SK-N-SH (cell line): ENCODE results near the gene NPC1. TPM values are rescaled to one million over a fixed set of nuclear protein-coding genes. Genes with fewer than 3 reads are reported as not detected.

Experiments
- CTCF ChIA-PET: fragments of 300-600, 350-600 bp; formaldehyde crosslinking; extraction: SDS; loops from one replicate; lab custom pipeline; 2021; lab: Yijun Ruan, JAX
- POLR2A ChIA-PET: fragments of 350-600 bp; sonication (Branson Sonifier 250); formaldehyde crosslinking; extraction: SDS; loops from one replicate; lab custom pipeline; 2020; ENCODE audit warnings: antibody characterized with exemption, inconsistent platforms; lab: Yijun Ruan, JAX
- DNase-seq: peaks from one replicate; pipeline ENCODE4 v3.0.0; 2012
- H2AFZ ChIP-seq: fragments of 200-600 bp; sonication (generic); 2 replicates; pipeline ENCODE4 v1.8.1; 2016; ENCODE audit warnings: antibody characterized with exemption, mild to moderate bottlenecking, low read depth
- H3F3A ChIP-seq: fragments of 200-600 bp; sonication (generic); replicated peaks from 2 replicates; pipeline ENCODE3; 2016; ENCODE audit warnings: antibody characterized with exemption, mild to moderate bottlenecking; ENCODE audit not compliant: insufficient read depth
- H3K27ac ChIP-seq, 2 experiments: fragments of 200-500 bp in 1 of 2; fragments of 200-600 bp in 1 of 2; sonication (Bioruptor generic) in 1 of 2; sonication (generic), shearing (Covaris generic) in 1 of 2; 2 replicates each; pipeline versions ENCODE4 v1.5.1 to v1.6.1; 2014 to 2016; ENCODE audit warnings: low read depth in 2 of 2, inconsistent platforms in 1 of 2, low read length in 1 of 2, mild to moderate bottlenecking in 1 of 2, mixed read lengths in 1 of 2
- H3K27me3 ChIP-seq: fragments of 200-600 bp; sonication (generic), shearing (Covaris generic); 2 replicates; pipeline ENCODE4 v1.6.1; 2016; ENCODE audit warnings: mixed run types; ENCODE audit not compliant: insufficient read depth
- H3K36me3 ChIP-seq, 2 experiments: fragments of 200-500 bp in 1 of 2; fragments of 200-600 bp in 1 of 2; sonication (Bioruptor generic) in 1 of 2; sonication (generic) in 1 of 2; replicated peaks in 1 of 2; 2 replicates each; pipeline versions ENCODE3 to v1.5.1; 2014 to 2016; ENCODE audit warnings: low read length in 1 of 2, mild to moderate bottlenecking in 1 of 2; ENCODE audit not compliant: insufficient read depth in 2 of 2, control insufficient read depth in 1 of 2
- H3K4me1 ChIP-seq, 2 experiments: fragments of 200-500 bp in 1 of 2; fragments of 200-600 bp in 1 of 2; sonication (Bioruptor generic) in 1 of 2; sonication (generic), shearing (Covaris generic) in 1 of 2; 2 replicates each; pipeline versions ENCODE4 v1.5.1 to v1.6.1; 2014 to 2016; ENCODE audit warnings: low read depth in 1 of 2, low read length in 1 of 2, mixed run types in 1 of 2; ENCODE audit not compliant: insufficient read depth in 2 of 2, control insufficient read depth in 1 of 2
- H3K4me2 ChIP-seq: fragments of 200-600 bp; sonication (generic), shearing (Covaris generic); 2 replicates; pipeline ENCODE4 v1.6.1; 2017; ENCODE audit warnings: mixed run types
- H3K4me3 ChIP-seq, 2 experiments: fragments of 200-500 bp in 1 of 2; fragments of 200-600 bp in 1 of 2; sonication (Bioruptor generic) in 1 of 2; sonication (generic), shearing (Covaris generic) in 1 of 2; 2 replicates each; pipeline versions ENCODE4 v1.5.1 to v1.8.1; 2014 to 2016; ENCODE audit warnings: low read depth in 2 of 2, inconsistent platforms in 1 of 2, low read length in 1 of 2, mild to moderate bottlenecking in 1 of 2, mixed read lengths in 1 of 2, moderate library complexity in 1 of 2
- H3K79me2 ChIP-seq: fragments of 200-600 bp; sonication (generic); 2 replicates; pipeline ENCODE4 v1.8.1; 2017; ENCODE audit warnings: mild to moderate bottlenecking; ENCODE audit not compliant: insufficient read depth
- H3K9ac ChIP-seq: fragments of 200-600 bp; sonication (generic); 2 replicates; pipeline ENCODE4 v1.6.1; 2017; ENCODE audit warnings: mixed run types
- H3K9me2 ChIP-seq: fragments of 200-600 bp; sonication (generic); 2 replicates; pipeline ENCODE4 v1.6.1; 2017; ENCODE audit warnings: mixed run types
- H3K9me3 ChIP-seq: fragments of 200-600 bp; sonication (generic); 2 replicates; pipeline ENCODE4 v1.6.1; 2017; ENCODE audit warnings: mixed run types, mild to moderate bottlenecking, moderate library complexity
- H4K20me1 ChIP-seq: fragments of 200-600 bp; sonication (generic); 2 replicates; pipeline ENCODE4 v1.6.1; 2017; ENCODE audit warnings: mild to moderate bottlenecking, mixed run types; ENCODE audit not compliant: insufficient read depth
- CTCF ChIP-seq: fragments of 200-600 bp; sonication (generic); IDR thresholded peaks from 2 replicates; pipeline ENCODE4 v1.6.1; 2017; ENCODE audit warnings: antibody characterized with exemption, mild to moderate bottlenecking, moderate library complexity
- EP300 ChIP-seq, 2 experiments: IDR thresholded peaks; 2 replicates each; pipeline versions ENCODE4 v1.4.0 to v1.6.1; 2012; ENCODE audit warnings: borderline replicate concordance in 1 of 2, low read depth in 1 of 2, low read length in 1 of 2
- FOXJ3 ChIP-seq: sonication (generic); formaldehyde crosslinking; IDR thresholded peaks from 2 replicates; pipeline ENCODE4 v1.5.1; 2020; ENCODE audit warnings: mild to moderate bottlenecking, missing genetic modification reagents
- IRF3 ChIP-seq: fragments of 150-350 bp; IDR thresholded peaks from 2 replicates; pipeline ENCODE4 v1.6.1; 2016; ENCODE audit warnings: mild to moderate bottlenecking, low read depth, low read length
- MAX ChIP-seq: IDR thresholded peaks from 2 replicates; pipeline ENCODE4 v1.4.0; 2012; ENCODE audit warnings: low read depth
- MEF2A ChIP-seq: IDR thresholded peaks from 2 replicates; pipeline ENCODE4 v1.4.0; 2012; ENCODE audit warnings: low read depth, borderline replicate concordance
- MXI1 ChIP-seq: IDR thresholded peaks from 2 replicates; pipeline ENCODE4 v1.6.1; 2012; ENCODE audit warnings: mild to moderate bottlenecking, low read depth, low read length, improper control_type of control experiment
- NFIC ChIP-seq: IDR thresholded peaks from 2 replicates; pipeline ENCODE4 v1.4.0; 2012; ENCODE audit warnings: borderline replicate concordance
- RAD21 ChIP-seq: IDR thresholded peaks from 2 replicates; pipeline ENCODE4 v1.6.1; 2012; ENCODE audit warnings: mild to moderate bottlenecking, low read length
- REST ChIP-seq: IDR thresholded peaks from 2 replicates; pipeline ENCODE4 v1.6.1; 2012; ENCODE audit warnings: mild to moderate bottlenecking, low read depth, low read length, moderate library complexity
- TCF12 ChIP-seq: IDR thresholded peaks from 2 replicates; pipeline ENCODE4 v1.4.0; 2012
- USF1 ChIP-seq: IDR thresholded peaks from 2 replicates; pipeline ENCODE4 v1.4.0; 2012; ENCODE audit warnings: low read depth, borderline replicate concordance
- YY1 ChIP-seq: IDR thresholded peaks from 2 replicates; pipeline ENCODE4 v1.4.0; 2012; ENCODE audit warnings: low read depth, mild to moderate bottlenecking
- WGBS: methylation state at CpG from one replicate; pipeline ENCODE4 v1.1.6; 2017; ENCODE audit warnings: low lambda C conversion rate; 5-methylcytosine and 5-hydroxymethylcytosine counted together
- polyA plus RNA-seq, 3 experiments: library from polyadenylated mRNA; depleted of rRNA; stranded (reverse); fragments of >200 nt; gene quantifications; 2 replicates each; pipeline ENCODE4 v1.2.3, GENCODE V29; 2012

Gene NPC1
- polyA plus RNA-seq, 1 of the 3 experiments (the other 2 are of a cell fraction): 23.9 TPM

- WGBS: 93% methylated on average over 2 of the region's 2 CpGs
- peaks cover 21% of the 10 kb centered on the region; the same call in 1 of the 2 replicates for H3K79me2 ChIP-seq
Observed at GRCh38 chr18:23572012-23572411, 14.3 kb downstream of the NPC1 start.

GRCh38 chr18:23570912-23571504 is 15.3 kb downstream of the NPC1 start:
- DNase-seq: no peak
- H3K4me2 ChIP-seq: no peak overlapping the region
- peaks cover 0 to 12% of the 10 kb centered on the region in 2 experiments; a peak in 3 of 4 replicates for H3K4me1 ChIP-seq
- H3K9ac ChIP-seq: no peak overlapping the region
- ChIA-PET POLR2A (no interaction called here), CTCF (interaction anchor here (0.8 to 1.2 kb wide), 3 partner anchors 18 to 347 kb away, joined by 3 to 4 read pairs (median 3); no protein-coding TSS in a partner anchor)
- no peaks in the 10 kb centered on the region for H3K9me2 ChIP-seq
- H3K36me3 ChIP-seq: peaks cover 22 to 30% of the 10 kb centered on the region in 2 experiments
- no peak overlapping the region for H2AFZ ChIP-seq
- H3F3A ChIP-seq: no peaks in the 10 kb centered on the region
- no peaks in the 10 kb centered on the region for H3K27me3 ChIP-seq
- no peak overlapping the region for H3K27ac ChIP-seq
- no peaks in the 10 kb centered on the region for H3K9me3 ChIP-seq
- H3K79me2 ChIP-seq: peaks cover 16% of the 10 kb centered on the region; the same call in 1 of the 2 replicates
- 100% methylated on average over 2 of the region's 3 CpGs for WGBS
- no peak overlapping the region for H3K4me3 ChIP-seq
- H4K20me1 ChIP-seq: no peaks in the 10 kb centered on the region
- TF ChIP-seq RAD21 (no peak), YY1 (no peak), NFIC (no peak), MXI1 (no peak), IRF3 (no peak), FOXJ3 (no peak), TCF12 (no peak), USF1 (no peak), REST (no peak), CTCF (no peak), MAX (no peak), EP300 (IDR thresholded peaks at IDR 0.05; ENCODE audit: borderline replicate concordance in 1 of 2, low read depth in 1 of 2, low read length in 1 of 2) (no peak)

More at GRCh38 chr18:23572012-23572411, 14.3 kb downstream of the NPC1 start:
- ChIA-PET CTCF (interaction anchor here (0.8 to 1.3 kb wide), 4 partner anchors 14 to 56 kb away, joined by 3 to 4 read pairs (median 4); partner anchors contain the start of gene NPC1), POLR2A (no interaction called here)
- Histone ChIP-seq H3K27me3 (no peaks in the 10 kb centered on the region), H3K4me1 (peaks cover 0 to 12% of the 10 kb centered on the region in 2 experiments; a peak in 3 of 4 replicates), H3K4me3 (no peak overlapping the region), H3K9me3 (no peaks in the 10 kb centered on the region), H3K4me2 (no peak overlapping the region), H2AFZ (no peak overlapping the region), H3K9me2 (no peaks in the 10 kb centered on the region), H3K36me3 (peaks cover 20 to 22% of the 10 kb centered on the region in 2 experiments), H4K20me1 (no peaks in the 10 kb centered on the region), H3K27ac (no peak overlapping the region), H3K9ac (no peak overlapping the region), H3F3A (no peaks in the 10 kb centered on the region)
- TF ChIP-seq MEF2A (no peak), IRF3 (no peak), EP300 (IDR thresholded peaks at IDR 0.05; ENCODE audit: borderline replicate concordance in 1 of 2, low read depth in 1 of 2, low read length in 1 of 2) (no peak)
- DNase-seq: no peak
